Esophagus muscularis mucosa (tissue), 3 donors: ENCODE measurements around the gene PRKCH.
A peak's percentile ranks its signal among the peaks of the same experiment; 100 is the strongest.

ENCODE experiments used
- POLR2A ChIP-seq: fragments of 450-650 bp; IDR thresholded peaks from one replicate; pipeline ENCODE4 v1.6.1; 2017; ENCODE audit warnings: antibody characterized with exemption, moderate library complexity, mild to moderate bottlenecking, low read depth
- POLR2AphosphoS5 ChIP-seq, 2 donors: sonication (generic); formaldehyde crosslinking; IDR thresholded peaks; one replicate each; pipeline ENCODE4 v1.6.1; 2017; ENCODE audit warnings: antibody characterized with exemption in 2 of 2
- TF ChIP-seq, protein P1 (sequence below), 3 experiments: fragments of 200-600 bp in 2 of 3; fragments of 450-650 bp in 1 of 3; sonication (generic) in 2 of 3; IDR thresholded peaks; one replicate each; pipeline ENCODE4 v1.5.1; 2017 to 2019; ENCODE audit warnings: antibody characterized with exemption in 3 of 3, mild to moderate bottlenecking in 2 of 3, moderate library complexity in 1 of 3

DNA sequence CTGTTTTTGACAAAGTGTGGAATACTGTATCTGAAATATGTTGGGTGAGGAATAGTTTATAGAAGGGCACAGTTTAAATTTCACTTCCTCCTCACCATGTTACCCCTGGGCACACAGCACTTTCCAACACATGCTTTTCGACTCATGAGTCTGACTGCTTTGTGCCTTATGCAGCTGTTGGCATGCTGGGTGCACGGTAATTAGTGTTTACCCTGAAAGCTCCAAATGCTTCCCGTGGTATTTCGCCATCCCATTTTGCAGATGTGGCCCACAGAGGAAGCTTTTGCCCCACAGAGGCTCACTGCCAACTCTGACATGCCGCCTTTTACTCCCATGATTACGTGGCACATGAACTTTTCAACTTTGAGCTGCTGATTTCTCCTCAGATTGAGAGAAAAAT, 168.6 kb downstream of the PRKCH start:
- TF ChIP-seq POLR2AphosphoS5 (IDR thresholded peaks at IDR 0.05) (peak; percentile 29 to 41), POLR2A (no peak)
- TF ChIP-seq, protein P1, sequence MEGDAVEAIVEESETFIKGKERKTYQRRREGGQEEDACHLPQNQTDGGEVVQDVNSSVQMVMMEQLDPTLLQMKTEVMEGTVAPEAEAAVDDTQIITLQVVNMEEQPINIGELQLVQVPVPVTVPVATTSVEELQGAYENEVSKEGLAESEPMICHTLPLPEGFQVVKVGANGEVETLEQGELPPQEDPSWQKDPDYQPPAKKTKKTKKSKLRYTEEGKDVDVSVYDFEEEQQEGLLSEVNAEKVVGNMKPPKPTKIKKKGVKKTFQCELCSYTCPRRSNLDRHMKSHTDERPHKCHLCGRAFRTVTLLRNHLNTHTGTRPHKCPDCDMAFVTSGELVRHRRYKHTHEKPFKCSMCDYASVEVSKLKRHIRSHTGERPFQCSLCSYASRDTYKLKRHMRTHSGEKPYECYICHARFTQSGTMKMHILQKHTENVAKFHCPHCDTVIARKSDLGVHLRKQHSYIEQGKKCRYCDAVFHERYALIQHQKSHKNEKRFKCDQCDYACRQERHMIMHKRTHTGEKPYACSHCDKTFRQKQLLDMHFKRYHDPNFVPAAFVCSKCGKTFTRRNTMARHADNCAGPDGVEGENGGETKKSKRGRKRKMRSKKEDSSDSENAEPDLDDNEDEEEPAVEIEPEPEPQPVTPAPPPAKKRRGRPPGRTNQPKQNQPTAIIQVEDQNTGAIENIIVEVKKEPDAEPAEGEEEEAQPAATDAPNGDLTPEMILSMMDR (IDR thresholded peaks at IDR 0.05): no peak
